NOMO-1 treated with DMSO at 0.1 percent for 48 hours (cell line): ENCODE results near the gene NUDT3.
"Not testable (repeated sequence)": the region's sequence is repeated elsewhere in the genome, so short reads cannot be mapped to it uniquely, and the experiment has no call there.

Source experiments
- DNase-seq: peaks from one replicate; lab custom pipeline; 2025; ENCODE audit not compliant: unreplicated experiment; lab: John Stamatoyannopoulos, UW

Gene NUDT3

DNA sequence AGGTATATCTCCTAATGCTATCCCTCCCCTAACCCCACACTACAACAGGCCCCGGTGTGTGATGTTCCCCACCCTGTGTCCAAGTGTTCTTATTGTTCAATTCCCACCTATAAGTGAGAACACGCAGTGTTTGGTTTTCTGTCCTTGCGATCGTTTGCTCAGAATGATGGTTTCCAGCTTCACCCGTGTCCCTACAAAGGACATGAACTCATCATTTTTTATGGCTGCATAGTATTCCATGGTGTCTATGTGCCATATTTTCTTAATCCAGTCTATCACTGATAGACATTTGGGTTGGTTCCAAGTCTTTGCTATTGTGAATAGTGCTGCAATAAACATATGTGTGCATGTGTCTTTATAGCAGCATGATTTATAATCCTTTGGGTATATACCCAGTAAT lies 20.6 kb downstream of the NUDT3 start:
- DNase-seq, result not testable (repeated sequence)

- no peak for DNase-seq
These were observed 22.1 kb downstream of the NUDT3 start for GRCh38 chr6:34370361-34370760.

GRCh38 chr6:34369385-34369784 lies 23.1 kb downstream of the NUDT3 start:
- DNase-seq, result no peak

DNA sequence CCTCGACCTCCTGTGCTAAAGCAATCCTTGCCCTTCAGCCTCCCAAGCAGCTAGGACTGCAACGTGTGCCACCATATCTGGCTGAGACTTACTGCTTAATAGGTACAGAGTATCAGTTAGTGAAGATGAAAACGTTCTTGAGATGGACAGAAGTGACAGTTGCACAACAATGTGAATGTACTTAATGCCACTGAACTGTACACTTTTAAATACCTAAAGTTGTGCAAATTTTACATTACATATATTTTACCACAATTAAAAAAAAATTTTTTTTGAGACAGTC lies 25.9 kb downstream of the NUDT3 start:
- DNase-seq, result no peak

GRCh38 chr6:34365781-34366638 lies 26.5 kb downstream of the NUDT3 start:
- DNase-seq, result not testable (repeated sequence)

DNA sequence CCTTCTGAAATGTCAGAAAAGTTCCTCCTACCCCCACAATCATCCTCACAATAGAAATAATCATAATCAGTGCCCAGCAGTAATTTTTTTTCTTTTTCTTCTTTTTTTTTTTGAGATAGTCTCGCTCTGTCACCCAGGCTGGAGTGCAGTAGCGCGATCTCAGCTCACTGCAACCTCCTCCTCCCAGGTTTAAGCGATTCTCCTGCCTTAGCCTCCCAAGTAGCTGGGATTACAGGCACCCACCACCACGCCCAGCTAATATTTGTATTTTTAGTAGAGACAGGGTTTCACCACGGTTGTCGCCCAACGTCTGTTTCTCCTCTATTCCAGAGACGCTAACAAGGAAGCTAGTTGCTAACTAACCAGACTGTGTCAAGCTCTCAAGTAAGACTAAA lies 28.8 kb downstream of the NUDT3 start:
- not testable (repeated sequence) for DNase-seq

- no peak for DNase-seq
These were observed 29.4 kb downstream of the NUDT3 start for GRCh38 chr6:34362909-34363680.

DNA sequence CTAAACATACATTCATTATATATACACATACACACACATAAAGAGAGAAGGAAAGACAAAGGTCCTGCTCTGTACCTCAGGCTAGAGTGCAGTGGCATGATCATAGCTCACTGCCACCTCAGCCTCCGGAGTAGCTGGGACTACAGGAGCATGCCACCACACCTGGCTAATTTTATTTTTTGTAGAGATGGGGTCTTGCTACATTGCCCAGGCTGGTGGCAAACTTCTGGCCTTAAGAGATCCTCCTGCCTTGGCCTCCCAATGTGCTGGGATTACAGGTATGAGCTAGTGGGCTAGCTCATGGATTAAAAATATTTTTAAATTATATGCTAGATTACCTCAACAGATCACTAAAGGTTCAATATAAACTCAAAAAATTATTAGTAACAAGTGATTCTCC lies 30.3 kb downstream of the NUDT3 start:
- DNase-seq, result no peak

GRCh38 chr6:34360556-34360955 lies 31.9 kb downstream of the NUDT3 start:
- DNase-seq, result no peak

- DNase-seq, result no peak
These were observed 32.9 kb downstream of the NUDT3 start for GRCh38 chr6:34359418-34360158.

DNA sequence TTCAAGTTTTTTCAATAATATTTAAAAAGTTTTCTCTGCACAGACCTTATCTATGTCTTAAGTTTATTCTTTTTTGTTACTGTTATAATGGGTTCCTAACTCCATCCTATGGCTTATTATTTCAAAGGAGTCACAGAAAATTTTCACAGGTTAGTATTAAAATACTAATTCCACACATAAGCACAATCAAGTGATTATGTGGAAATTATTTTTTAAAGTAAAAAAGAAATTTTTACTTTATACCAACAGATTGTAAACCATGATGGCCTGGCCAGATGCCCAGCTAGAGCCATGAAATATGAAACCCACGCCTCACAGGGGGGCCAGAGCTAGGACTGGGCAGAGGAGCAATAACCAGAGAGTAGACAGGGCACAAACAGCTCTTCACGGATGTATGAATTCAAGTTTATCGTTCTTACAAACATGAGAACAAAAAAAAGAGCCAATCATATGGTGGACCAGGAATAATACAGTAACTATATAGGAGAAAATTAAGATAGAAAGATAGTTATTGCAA lies 34.0 kb downstream of the NUDT3 start:
- no peak for DNase-seq

- DNase-seq, result no peak
These were observed 34.5 kb downstream of the NUDT3 start for GRCh38 chr6:34357937-34358336.

GRCh38 chr6:34355889-34356288 lies 36.6 kb downstream of the NUDT3 start:
- DNase-seq, result no peak

DNA sequence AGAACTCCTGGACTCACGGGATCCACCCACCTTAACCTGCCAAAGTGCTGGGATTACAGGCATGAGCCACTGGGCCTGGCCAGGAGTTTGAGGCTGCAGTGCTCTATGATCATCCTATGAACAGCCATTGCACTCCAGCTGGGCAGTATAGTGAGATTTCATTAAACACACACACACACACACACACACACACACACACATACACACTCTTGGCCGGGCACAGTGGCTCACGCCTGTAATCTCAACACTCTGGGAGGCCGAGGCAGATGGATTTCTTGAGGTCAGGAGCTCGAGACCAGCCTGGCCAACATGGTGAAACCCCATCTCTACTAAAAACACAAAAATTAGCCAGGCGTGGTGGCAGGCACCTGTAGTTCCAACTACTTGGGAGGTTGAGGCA lies 38.2 kb downstream of the NUDT3 start:
- not testable (repeated sequence) for DNase-seq

- not testable (repeated sequence) for DNase-seq
These were observed 38.9 kb downstream of the NUDT3 start for GRCh38 chr6:34353530-34353929.

GRCh38 chr6:34352305-34352937 lies 40.0 kb downstream of the NUDT3 start:
- DNase-seq, result no peak

- no peak for DNase-seq
These were observed 41.6 kb downstream of the NUDT3 start for GRCh38 chr6:34350934-34351217.

GRCh38 chr6:34350137-34350933 lies 42.1 kb downstream of the NUDT3 start:
- DNase-seq, result no peak

GRCh38 chr6:34349211-34349610 lies 43.3 kb downstream of the NUDT3 start:
- DNase-seq, result no peak

DNA sequence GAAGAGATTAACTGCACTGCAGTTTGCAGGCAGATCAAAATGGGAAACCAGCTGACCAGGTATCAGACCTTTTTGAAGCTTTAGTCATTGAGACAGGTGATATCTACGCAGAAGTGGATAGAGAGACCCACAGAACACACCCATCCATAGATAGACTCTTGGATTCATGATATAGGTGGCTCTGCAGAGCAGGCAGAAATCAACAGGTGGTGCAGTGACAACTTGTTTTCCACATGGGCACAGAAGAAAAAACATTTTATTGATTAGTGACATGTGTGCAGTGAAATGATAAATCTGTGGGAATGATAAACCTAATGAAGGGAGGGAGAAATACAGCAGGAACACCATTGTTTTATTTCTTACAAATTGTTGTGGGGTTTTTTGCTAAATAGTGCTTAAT lies 45.2 kb downstream of the NUDT3 start:
- DNase-seq, result no peak
